Gastrocnemius medialis (tissue), 4 donors: ENCODE results near the gene CHST13.

Experiments used
- CTCF ChIP-seq, 5 experiments: fragments of 450-650 bp in 3 of 5; fragments of 200-600 bp in 2 of 5; sonication (generic) in 2 of 5; IDR thresholded peaks in 4 of 5; conservative IDR thresholded peaks in 1 of 5; 1 replicate in 4 of 5; 2 replicates in 1 of 5; pipeline ENCODE4 v1.5.1; 2016 to 2019; ENCODE audit warnings: antibody characterized with exemption in 5 of 5, mild to moderate bottlenecking in 3 of 5, moderate library complexity in 3 of 5
- POLR2A ChIP-seq, 2 donors: fragments of 450-650 bp; IDR thresholded peaks; one replicate each; pipeline ENCODE4 v1.6.1; 2017; ENCODE audit warnings: antibody characterized with exemption in 2 of 2, mild to moderate bottlenecking in 2 of 2, moderate library complexity in 2 of 2

GRCh38 chr3:126515066-126515706 lies 8.8 kb upstream of the CHST13 start:
- TF ChIP-seq CTCF (IDR thresholded peaks at IDR 0.05 in 4 of 5, conservative IDR thresholded peaks at IDR 0.05 in 1 of 5) (no peak), POLR2A (IDR thresholded peaks at IDR 0.05) (no peak)
